Pancreas (tissue), 10 donors: ENCODE data around the gene CASS4. TPM values are rescaled to one million over a fixed set of nuclear protein-coding genes. Genes with fewer than 3 reads are reported as not detected.
A peak's percentile ranks its signal among the peaks of the same experiment; 100 is the strongest.

Experiments
- ATAC-seq, 4 donors: fragments of 200-7000 bp; cut with Tn5 transposase; one replicate each; pipeline versions ENCODE4 v1.8.0 to v1.9.1; 2020; ENCODE audit warnings: mild to moderate bottlenecking in 4 of 4, moderate library complexity in 4 of 4
- DNase-seq, 6 donors: peaks; one replicate each; pipeline ENCODE4 v3.0.0-alpha.2; 2020
- FAIRE-seq: peaks from 2 replicates; lab custom pipeline; 2012; peaks lifted over from hg19 to GRCh38; lab: Jason Lieb, UNC
- H3K27ac ChIP-seq, 4 donors: fragments of 200-600 bp; sonication (generic); 1 replicate in 3 of 4; 2 replicates in 1 of 4; pipeline versions ENCODE4 v1.5.0 to v1.8.0; 2020
- H3K27me3 ChIP-seq, 4 donors: fragments of 200-600 bp; one replicate each; pipeline ENCODE4 v1.8.0; 2021
- H3K36me3 ChIP-seq, 3 donors: fragments of 200-600 bp; sonication (generic) in 1 of 3; one replicate each; pipeline versions ENCODE4 v1.5.0 to v1.8.0; 2020 to 2021
- H3K4me1 ChIP-seq, 3 donors: fragments of 200-600 bp; one replicate each; pipeline ENCODE4 v1.8.0; 2021
- H3K4me3 ChIP-seq, 4 donors: fragments of 200-600 bp; sonication (generic) in 2 of 4; one replicate each; pipeline versions ENCODE4 v1.5.0 to v1.8.0; 2020 to 2021
- H3K9me3 ChIP-seq, 4 donors: fragments of 200-600 bp; one replicate each; pipeline ENCODE4 v1.8.0; 2021
- CTCF ChIP-seq, 4 donors: fragments of 200-600 bp; sonication (generic) in 3 of 4; IDR thresholded peaks; one replicate each; pipeline versions ENCODE4 v1.5.0 to v1.8.0; 2021; ENCODE audit warnings: antibody characterized with exemption in 4 of 4
- WGBS, 2 donors: extraction: QIAGEN DNeasy Blood & Tissue Kit; methylation state at CpG; one replicate each; pipeline ENCODE4 v1.1.7; 2013; 5-methylcytosine and 5-hydroxymethylcytosine counted together
- intact Hi-C, 3 donors: fragments of 100-400 bp; cut with DNase I; formaldehyde crosslinking; loops; one replicate each; pipeline versions ENCODE4 v1.11.1 to v1.14.2; 2022
- polyA plus RNA-seq, 2 donors: library from polyadenylated mRNA; stranded (reverse); fragments of 200-250 nt; gene quantifications; one replicate each; pipeline ENCODE4 v1.2.3, GENCODE V29; 2013
- total RNA-seq, 6 donors: library from RNA; stranded (reverse); fragmentation: NEBNext Ultra II Directional in 4 of 6; extraction: Animal tissue kit (Norgen Biotek cat#: 25700) in 4 of 6; gene quantifications; one replicate each; pipeline versions ENCODE4 v1.2.1 to v1.2.4, GENCODE V29; 2021 to 2023
- donor health status: healthy with polysubstance abuse.
- donor health status: DM: no; HTN: no; CAD: no; lungs with moderate emphysema.
- donor health status: DM: no; HTN: no; CAD: no.
- donor health status: control.
- donor health status: control.
- donor health status: Bipolar disorder and iron deficiency.
- donor health status: DM: yes; HTN: yes; CAD: no.
- donor health status: DM: no; HTN: no; CAD: no.
- donor health status: DM: no; HTN: no; CAD: no.
- donor health status: DM: yes; HTN: yes; CAD: no.

CASS4 gene
- total and polyA plus RNA-seq, 8 donors: 0.04 to 1.6 (median 0.22) TPM

GRCh38 chr20:56369179-56369578, 42.9 kb upstream of the CASS4 start:
- 84 to 91% methylated on average over 4 of the region's 4 CpGs for WGBS, 2 donors
- Histone ChIP-seq H3K36me3 (peaks cover 0 to 27% (median 8%) of the 10 kb centered on the region in 3 donors), H3K4me3 (no peak overlapping the region), H3K27me3 (no peaks in the 10 kb centered on the region), H3K9me3 (no peaks in the 10 kb centered on the region), H3K4me1 (no peaks in the 10 kb centered on the region), H3K27ac (no peak overlapping the region)
- TF ChIP-seq CTCF (IDR thresholded peaks at IDR 0.05): no peak
- FAIRE-seq: no peak
- ATAC-seq: no peak
- intact Hi-C loops: no loop called here
- no peak for DNase-seq

GRCh38 chr20:56371977-56372376, 40.1 kb upstream of the CASS4 start:
- WGBS, 2 donors: 92% methylated on average over 11 of the region's 11 CpGs
- H3K9me3 ChIP-seq: no peaks in the 10 kb centered on the region
- no peak for TF ChIP-seq CTCF (IDR thresholded peaks at IDR 0.05)
- H3K4me1 ChIP-seq: no peaks in the 10 kb centered on the region
- H3K27ac ChIP-seq: no peak overlapping the region
- ATAC-seq (no peak), DNase-seq (no peak), FAIRE-seq (no peak)
- intact Hi-C loops: no loop called here
- peaks cover 0 to 8% (median 0%) of the 10 kb centered on the region in 3 donors for H3K36me3 ChIP-seq
- H3K27me3 ChIP-seq: no peaks in the 10 kb centered on the region
- no peak overlapping the region for H3K4me3 ChIP-seq

GRCh38 chr20:56372850-56373249, 39.2 kb upstream of the CASS4 start:
- FAIRE-seq: no peak
- Histone ChIP-seq H3K4me3 (no peak overlapping the region), H3K27me3 (no peaks in the 10 kb centered on the region), H3K36me3 (no peaks in the 10 kb centered on the region), H3K9me3 (no peaks in the 10 kb centered on the region), H3K4me1 (no peaks in the 10 kb centered on the region), H3K27ac (no peak overlapping the region)
- intact Hi-C loops: no loop called here
- no peak for TF ChIP-seq CTCF (IDR thresholded peaks at IDR 0.05)
- WGBS, 2 donors: 74 to 86% methylated on average over 1 of the region's 1 CpG
- ATAC-seq: no peak
- no peak for DNase-seq

GRCh38 chr20:56373942-56374341, 38.1 kb upstream of the CASS4 start:
- Histone ChIP-seq H3K4me3 (no peak overlapping the region), H3K9me3 (no peaks in the 10 kb centered on the region), H3K27ac (no peak overlapping the region), H3K36me3 (no peaks in the 10 kb centered on the region), H3K4me1 (no peaks in the 10 kb centered on the region), H3K27me3 (no peaks in the 10 kb centered on the region)
- DNase-seq: no peak
- no peak for FAIRE-seq
- peak in 2 of 4 donors; percentile 13 to 51 for ATAC-seq
- no peak for TF ChIP-seq CTCF (IDR thresholded peaks at IDR 0.05)
- 62 to 89% methylated on average over 1 of the region's 1 CpG for WGBS, 2 donors
- intact Hi-C loops: no loop called here

- ATAC-seq (no peak), FAIRE-seq (no peak), DNase-seq (no peak)
- no peak overlapping the region for H3K27ac ChIP-seq
- peaks cover 0 to 4% (median 0%) of the 10 kb centered on the region in 3 donors for H3K4me1 ChIP-seq
- no peak overlapping the region for H3K4me3 ChIP-seq
- TF ChIP-seq CTCF (IDR thresholded peaks at IDR 0.05): no peak
- intact Hi-C loops: no loop called here
- no peaks in the 10 kb centered on the region for H3K27me3 ChIP-seq
- whole genome bisulfite sequencing, 2 donors: 82 to 97% methylated on average over 2 of the region's 2 CpGs
- no peaks in the 10 kb centered on the region for H3K36me3 ChIP-seq
- H3K9me3 ChIP-seq: no peaks in the 10 kb centered on the region
Observed at GRCh38 chr20:56376331-56376730, 35.7 kb upstream of the CASS4 start.
